Measurements from ENCODE around the gene LRRC4C. TPM values are rescaled to one million over a fixed set of nuclear protein-coding genes. Genes with fewer than 3 reads are reported as not detected.

The LRRC4C gene
- total RNA-seq, 1 experiment from 2014 or later: 0.72 TPM

DNA sequence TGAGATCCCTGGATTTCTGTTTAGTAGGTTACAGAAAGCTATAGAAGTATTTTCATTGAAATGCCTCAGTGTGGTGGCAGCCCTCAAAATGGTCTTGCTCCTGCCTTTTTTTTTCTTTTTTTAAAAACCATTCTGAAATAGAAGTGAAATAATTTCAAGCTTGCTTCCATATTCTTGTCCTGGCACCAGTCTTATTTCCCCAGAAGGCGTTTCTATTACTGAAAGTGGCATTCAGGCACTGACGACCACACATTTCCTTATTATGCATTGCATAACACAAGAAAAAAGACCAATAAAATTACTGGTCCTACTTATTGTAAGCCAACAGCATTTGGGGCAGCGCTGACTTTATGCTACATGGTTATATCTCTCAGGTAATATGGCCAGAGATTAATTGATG is 24.5 kb upstream of the LRRC4C start:
- no peak overlapping the region for H3K27ac Mint-ChIP-seq
- H3K9me3 Mint-ChIP-seq: peaks cover 8% of the 10 kb centered on the region
- POLR2A ChIA-PET: no interaction called here
- DNase-seq (ENCODE audit: low spot score) (no peak), ATAC-seq (no peak)
- H3K4me1 Mint-ChIP-seq: peaks cover 11% of the 10 kb centered on the region; the same call in 1 of the 2 replicates
- CTCF ChIA-PET: no interaction called here
- no peak overlapping the region for H3K4me3 Mint-ChIP-seq
- TF ChIP-seq GTF2I (CRISPR knock-in tag; conservative IDR thresholded peaks at IDR 0.05) (no peak), AR (CRISPR knock-in tag; IDR thresholded peaks at IDR 0.05) (no peak), ZNF317 (CRISPR knock-in tag; IDR thresholded peaks at IDR 0.05; ENCODE audit: borderline replicate concordance, low read depth) (no peak), NFE2L1 (CRISPR knock-in tag; IDR thresholded peaks at IDR 0.05) (no peak), CDX4 (CRISPR knock-in tag; IDR thresholded peaks at IDR 0.05; ENCODE audit: borderline replicate concordance) (no peak), EMX1 (CRISPR knock-in tag; IDR thresholded peaks at IDR 0.05) (no peak), ATF1 (CRISPR knock-in tag; IDR thresholded peaks at IDR 0.05) (no peak), ELF4 (CRISPR knock-in tag; IDR thresholded peaks at IDR 0.05; ENCODE audit: low read depth) (no peak), CBFB (CRISPR knock-in tag; IDR thresholded peaks at IDR 0.05; ENCODE audit: low read depth) (no peak), ZNF532 (CRISPR knock-in tag; IDR thresholded peaks at IDR 0.05; ENCODE audit: borderline replicate concordance) (no peak), JAZF1 (CRISPR knock-in tag; IDR thresholded peaks at IDR 0.05) (no peak), ERG (CRISPR knock-in tag; IDR thresholded peaks at IDR 0.05) (no peak)
- TF ChIP-seq, protein P1, sequence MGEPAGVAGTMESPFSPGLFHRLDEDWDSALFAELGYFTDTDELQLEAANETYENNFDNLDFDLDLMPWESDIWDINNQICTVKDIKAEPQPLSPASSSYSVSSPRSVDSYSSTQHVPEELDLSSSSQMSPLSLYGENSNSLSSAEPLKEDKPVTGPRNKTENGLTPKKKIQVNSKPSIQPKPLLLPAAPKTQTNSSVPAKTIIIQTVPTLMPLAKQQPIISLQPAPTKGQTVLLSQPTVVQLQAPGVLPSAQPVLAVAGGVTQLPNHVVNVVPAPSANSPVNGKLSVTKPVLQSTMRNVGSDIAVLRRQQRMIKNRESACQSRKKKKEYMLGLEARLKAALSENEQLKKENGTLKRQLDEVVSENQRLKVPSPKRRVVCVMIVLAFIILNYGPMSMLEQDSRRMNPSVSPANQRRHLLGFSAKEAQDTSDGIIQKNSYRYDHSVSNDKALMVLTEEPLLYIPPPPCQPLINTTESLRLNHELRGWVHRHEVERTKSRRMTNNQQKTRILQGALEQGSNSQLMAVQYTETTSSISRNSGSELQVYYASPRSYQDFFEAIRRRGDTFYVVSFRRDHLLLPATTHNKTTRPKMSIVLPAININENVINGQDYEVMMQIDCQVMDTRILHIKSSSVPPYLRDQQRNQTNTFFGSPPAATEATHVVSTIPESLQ (CRISPR knock-in tag; IDR thresholded peaks at IDR 0.05): no peak
- TF ChIP-seq, protein P2, sequence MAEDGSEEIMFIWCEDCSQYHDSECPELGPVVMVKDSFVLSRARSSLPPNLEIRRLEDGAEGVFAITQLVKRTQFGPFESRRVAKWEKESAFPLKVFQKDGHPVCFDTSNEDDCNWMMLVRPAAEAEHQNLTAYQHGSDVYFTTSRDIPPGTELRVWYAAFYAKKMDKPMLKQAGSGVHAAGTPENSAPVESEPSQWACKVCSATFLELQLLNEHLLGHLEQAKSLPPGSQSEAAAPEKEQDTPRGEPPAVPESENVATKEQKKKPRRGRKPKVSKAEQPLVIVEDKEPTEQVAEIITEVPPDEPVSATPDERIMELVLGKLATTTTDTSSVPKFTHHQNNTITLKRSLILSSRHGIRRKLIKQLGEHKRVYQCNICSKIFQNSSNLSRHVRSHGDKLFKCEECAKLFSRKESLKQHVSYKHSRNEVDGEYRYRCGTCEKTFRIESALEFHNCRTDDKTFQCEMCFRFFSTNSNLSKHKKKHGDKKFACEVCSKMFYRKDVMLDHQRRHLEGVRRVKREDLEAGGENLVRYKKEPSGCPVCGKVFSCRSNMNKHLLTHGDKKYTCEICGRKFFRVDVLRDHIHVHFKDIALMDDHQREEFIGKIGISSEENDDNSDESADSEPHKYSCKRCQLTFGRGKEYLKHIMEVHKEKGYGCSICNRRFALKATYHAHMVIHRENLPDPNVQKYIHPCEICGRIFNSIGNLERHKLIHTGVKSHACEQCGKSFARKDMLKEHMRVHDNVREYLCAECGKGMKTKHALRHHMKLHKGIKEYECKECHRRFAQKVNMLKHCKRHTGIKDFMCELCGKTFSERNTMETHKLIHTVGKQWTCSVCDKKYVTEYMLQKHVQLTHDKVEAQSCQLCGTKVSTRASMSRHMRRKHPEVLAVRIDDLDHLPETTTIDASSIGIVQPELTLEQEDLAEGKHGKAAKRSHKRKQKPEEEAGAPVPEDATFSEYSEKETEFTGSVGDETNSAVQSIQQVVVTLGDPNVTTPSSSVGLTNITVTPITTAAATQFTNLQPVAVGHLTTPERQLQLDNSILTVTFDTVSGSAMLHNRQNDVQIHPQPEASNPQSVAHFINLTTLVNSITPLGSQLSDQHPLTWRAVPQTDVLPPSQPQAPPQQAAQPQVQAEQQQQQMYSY (CRISPR knock-in tag; IDR thresholded peaks at IDR 0.05): no peak
- H3K36me3 Mint-ChIP-seq: peaks cover 6% of the 10 kb centered on the region
- H3K27me3 Mint-ChIP-seq (ENCODE audit: low read depth): no peaks in the 10 kb centered on the region
